IMR-90 (cell line): ENCODE data around the gene DSTYK. TPM values are rescaled to one million over a fixed set of nuclear protein-coding genes. Genes with fewer than 3 reads are reported as not detected.

ENCODE experiments used
- ATAC-seq: fragments of 200-7000 bp; cut with Tn5 transposase; 2 replicates; pipeline ENCODE4 v1.9.1; 2020; ENCODE audit warnings: low read depth, mild to moderate bottlenecking, moderate library complexity
- BruUV-seq: library from RNA; stranded (reverse); fragments of 400-500 nt; replicated peaks from 2 replicates; lab custom pipeline; 2021; lab: Mats Ljungman, UMichigan
- CTCF ChIA-PET: fragments of 300-600 bp; formaldehyde crosslinking; extraction: SDS; loops from one replicate; lab custom pipeline; 2021; ENCODE audit warnings: antibody characterized with exemption; lab: Yijun Ruan, JAX
- POLR2A ChIA-PET: fragments of 300-600 bp; sonication (Branson Sonifier 250); formaldehyde crosslinking; loops from one replicate; lab custom pipeline; 2022; ENCODE audit warnings: antibody characterized with exemption; ENCODE audit not compliant: unreplicated experiment; lab: Charles Lee
- DNase-seq: peaks from one replicate; pipeline ENCODE4 v3.0.0; 2013
- H2AFZ ChIP-seq: replicated peaks from 2 replicates; pipeline ENCODE3; 2013; ENCODE audit warnings: low read length, mild to moderate bottlenecking; ENCODE audit not compliant: poor library complexity
- H2AK5ac ChIP-seq: 2 replicates; pipeline ENCODE4 v1.6.1; 2013; ENCODE audit warnings: low read depth, low read length, inconsistent platforms
- H2AK9ac ChIP-seq: replicated peaks from 2 replicates; pipeline ENCODE3; 2013; ENCODE audit warnings: mild to moderate bottlenecking, low read depth, low read length, moderate library complexity; ENCODE audit not compliant: poor library complexity
- H2BK120ac ChIP-seq: 2 replicates; pipeline ENCODE4 v1.6.1; 2013; ENCODE audit warnings: low read depth, low read length, inconsistent platforms
- H2BK15ac ChIP-seq: 3 replicates; pipeline ENCODE4 v1.6.1; 2013; ENCODE audit warnings: low read depth, low read length, inconsistent platforms
- H2BK20ac ChIP-seq: 2 replicates; pipeline ENCODE4 v1.6.1; 2013; ENCODE audit warnings: low read depth, mild to moderate bottlenecking, inconsistent platforms, low read length, moderate library complexity
- H2BK5ac ChIP-seq: 2 replicates; pipeline ENCODE4 v1.6.1; 2013; ENCODE audit warnings: mild to moderate bottlenecking, low read depth, low read length, inconsistent platforms; ENCODE audit not compliant: poor library complexity, severe bottlenecking
- H3K14ac ChIP-seq: replicated peaks from 2 replicates; pipeline ENCODE4 v1.6.1; 2013; ENCODE audit warnings: low read depth, low read length, inconsistent platforms
- H3K18ac ChIP-seq: 2 replicates; pipeline ENCODE4 v1.6.1; 2013; ENCODE audit warnings: low read depth, low read length, control low read depth
- H3K23ac ChIP-seq: 2 replicates; pipeline ENCODE4 v1.6.1; 2013; ENCODE audit warnings: low read depth, low read length, inconsistent platforms
- H3K27ac ChIP-seq: 2 replicates; pipeline ENCODE4 v1.5.1; 2013; ENCODE audit warnings: mild to moderate bottlenecking, control low read depth, low read length; ENCODE audit not compliant: insufficient read depth
- H3K27me3 ChIP-seq: 2 replicates; pipeline ENCODE4 v1.6.1; 2013; ENCODE audit warnings: low read length; ENCODE audit not compliant: control insufficient read depth, insufficient read depth
- H3K36me3 ChIP-seq: 2 replicates; pipeline ENCODE4 v1.6.1; 2013; ENCODE audit warnings: low read length, mixed read lengths; ENCODE audit not compliant: control insufficient read depth, insufficient read depth
- H3K4ac ChIP-seq: 2 replicates; pipeline ENCODE4 v1.6.1; 2013; ENCODE audit warnings: low read depth, low read length, inconsistent platforms
- H3K4me1 ChIP-seq: 2 replicates; pipeline ENCODE4 v1.6.1; 2013; ENCODE audit warnings: low read length, mixed read lengths; ENCODE audit not compliant: control insufficient read depth, insufficient read depth
- H3K4me2 ChIP-seq: 2 replicates; pipeline ENCODE4 v1.6.1; 2013; ENCODE audit warnings: low read depth, mild to moderate bottlenecking, control low read depth, low read length, moderate library complexity
- H3K4me3 ChIP-seq: 2 replicates; pipeline ENCODE4 v1.5.1; 2013; ENCODE audit warnings: low read depth, mild to moderate bottlenecking, control low read depth, low read length, moderate library complexity; ENCODE audit not compliant: insufficient read depth
- H3K56ac ChIP-seq: 2 replicates; pipeline ENCODE4 v1.6.1; 2013; ENCODE audit warnings: low read length, inconsistent platforms; ENCODE audit not compliant: insufficient read depth; ENCODE audit errors: extremely low read depth
- H3K79me1 ChIP-seq, 2 experiments: 2 replicates each; pipeline ENCODE4 v1.6.1; 2013; ENCODE audit warnings: low read length in 2 of 2, inconsistent platforms in 1 of 2, low read depth in 1 of 2
- H3K9ac ChIP-seq: 2 replicates; pipeline ENCODE4 v1.6.1; 2013; ENCODE audit warnings: low read depth, low read length, control low read depth
- H3K9me1 ChIP-seq: 2 replicates; pipeline ENCODE4 v1.6.1; 2013; ENCODE audit warnings: low read length, inconsistent platforms; ENCODE audit not compliant: insufficient read depth
- H3K9me3 ChIP-seq: 2 replicates; pipeline ENCODE4 v1.6.1; 2013; ENCODE audit warnings: low read length; ENCODE audit not compliant: control insufficient read depth, insufficient read depth
- H4K20me1 ChIP-seq: 2 replicates; pipeline ENCODE4 v1.6.1; 2013; ENCODE audit warnings: low read length, inconsistent platforms; ENCODE audit not compliant: insufficient read depth
- H4K5ac ChIP-seq: 2 replicates; pipeline ENCODE4 v1.6.1; 2013; ENCODE audit warnings: mild to moderate bottlenecking, low read depth, low read length, control low read depth
- H4K8ac ChIP-seq, 2 experiments: 2 replicates each; pipeline ENCODE4 v1.6.1; 2013; ENCODE audit warnings: low read depth in 2 of 2, low read length in 2 of 2, control low read depth in 1 of 2, inconsistent platforms in 1 of 2
- H4K91ac ChIP-seq: 2 replicates; pipeline ENCODE4 v1.6.1; 2013; ENCODE audit warnings: low read depth, low read length, inconsistent platforms; ENCODE audit not compliant: insufficient read depth
- BHLHE40 ChIP-seq: fragments of 150-350 bp; IDR thresholded peaks from 2 replicates; pipeline ENCODE4 v1.6.1; 2016; ENCODE audit warnings: mild to moderate bottlenecking, low read depth, low read length
- CEBPB ChIP-seq: IDR thresholded peaks from 2 replicates; pipeline ENCODE4 v1.6.1; 2012; ENCODE audit warnings: low read depth, low read length, improper control_type of control experiment
- CHD1 ChIP-seq: IDR thresholded peaks from 2 replicates; pipeline ENCODE4 v1.6.1; 2012; ENCODE audit warnings: low read depth, low read length, improper control_type of control experiment
- FOS ChIP-seq: fragments of 150-350 bp; IDR thresholded peaks from 2 replicates; pipeline ENCODE4 v1.6.1; 2016; ENCODE audit warnings: low read depth, low read length
- MAZ ChIP-seq: IDR thresholded peaks from 2 replicates; pipeline ENCODE4 v1.6.1; 2012; ENCODE audit warnings: low read depth, mild to moderate bottlenecking, low read length, improper control_type of control experiment, moderate library complexity, borderline replicate concordance
- MXI1 ChIP-seq: IDR thresholded peaks from 2 replicates; pipeline ENCODE4 v1.6.1; 2012; ENCODE audit warnings: low read depth, mild to moderate bottlenecking, low read length, moderate library complexity, borderline replicate concordance
- NFE2L2 ChIP-seq: fragments of 150-350 bp; IDR thresholded peaks from 2 replicates; pipeline ENCODE4 v1.6.1; 2016; ENCODE audit warnings: low read depth, mild to moderate bottlenecking, low read length
- POLR2A ChIP-seq: IDR thresholded peaks from 2 replicates; pipeline ENCODE4 v1.6.1; 2012; ENCODE audit warnings: mild to moderate bottlenecking, low read depth, low read length
- RAD21 ChIP-seq: IDR thresholded peaks from 2 replicates; pipeline ENCODE4 v1.6.1; 2012; ENCODE audit warnings: low read length, improper control_type of control experiment
- RCOR1 ChIP-seq: IDR thresholded peaks from 2 replicates; pipeline ENCODE4 v1.6.1; 2012; ENCODE audit warnings: mild to moderate bottlenecking, low read length, improper control_type of control experiment; ENCODE audit not compliant: insufficient replicate concordance
- RFX5 ChIP-seq: IDR thresholded peaks from 2 replicates; pipeline ENCODE4 v1.8.0; 2012; ENCODE audit warnings: low read depth, mild to moderate bottlenecking, low read length, moderate library complexity
- SMC3 ChIP-seq: fragments of 150-350 bp; IDR thresholded peaks from 2 replicates; pipeline ENCODE4 v1.6.1; 2016; ENCODE audit warnings: low read depth, mild to moderate bottlenecking, antibody characterized with exemption, low read length, moderate library complexity
- WGBS, 2 experiments: methylation state at CpG; one replicate each; pipeline versions ENCODE4 v1.1.5 to v1.1.7; 2013; ENCODE audit warnings: missing lambda C conversion rate in 2 of 2; ENCODE audit not compliant: insufficient read length in 1 of 2; ENCODE audit errors: extremely low coverage in 2 of 2; 5-methylcytosine and 5-hydroxymethylcytosine counted together
- dilution Hi-C: fragments of 300-500 bp; cut with HindIII; formaldehyde crosslinking; loops from one replicate; pipeline ENCODE4 v1.14.3; 2018; ENCODE audit warnings: low sequenced_read_pairs; ENCODE audit not compliant: unreplicated experiment
- in situ Hi-C: fragments of 300-500 bp; cut with MboI; formaldehyde crosslinking; loops from 3 replicates; pipeline ENCODE4 v1.14.3; 2019; ENCODE audit warnings: low sequenced_read_pairs, inconsistent platforms, mixed read lengths
- intact Hi-C: fragments of 100-400 bp; cut with micrococcal nuclease; formaldehyde crosslinking; loops from 2 replicates; pipeline ENCODE4 v1.10.0; 2022
- polyA plus RNA-seq, 3 experiments: library from polyadenylated mRNA; depleted of rRNA; stranded (reverse); fragments of >200 nt; gene quantifications; 2 replicates each; pipeline ENCODE4 v1.2.3, GENCODE V29; 2012; ENCODE audit warnings: low replicate concordance in 1 of 3
- total RNA-seq: library from RNA; depleted of rRNA; stranded (reverse); fragments of >200 nt; gene quantifications from 2 replicates; pipeline ENCODE4 v1.2.3, GENCODE V29; 2012
- TF ChIP-seq, protein P1 (sequence below): conservative IDR thresholded peaks from 2 replicates; pipeline ENCODE4 v1.5.1; 2012; ENCODE audit warnings: mild to moderate bottlenecking, low read depth, low read length, improper control_type of control experiment
- TF ChIP-seq, protein P2 (sequence below): fragments of 150-350 bp; IDR thresholded peaks from 2 replicates; pipeline ENCODE4 v1.6.1; 2017; ENCODE audit warnings: mild to moderate bottlenecking, antibody characterized with exemption, low read length, low read depth
- TF ChIP-seq, protein P3 (sequence below): fragments of 150-350 bp; IDR thresholded peaks from 2 replicates; pipeline ENCODE4 v1.6.1; 2016; ENCODE audit warnings: low read depth, mild to moderate bottlenecking, low read length, moderate library complexity, borderline replicate concordance

The DSTYK gene
- total and polyA plus RNA-seq, 2 of the 4 experiments (the other 2 are of a cell fraction) = 8.0 to 18.3 TPM

GRCh38 chr1:205137901-205138300 lies 73.6 kb downstream of the DSTYK start:
- H4K8ac ChIP-seq = no peak overlapping the region
- H4K91ac ChIP-seq = no peak overlapping the region
- CTCF ChIA-PET = no interaction called here
- H3K27ac ChIP-seq = no peak overlapping the region
- no peak overlapping the region for H2BK20ac ChIP-seq
- POLR2A ChIA-PET = no interaction called here
- H2AK9ac ChIP-seq = no peak overlapping the region
- no peak for DNase-seq
- BruUV-seq = no TSS peak
- H2BK15ac ChIP-seq = no peak overlapping the region
- dilution Hi-C loops (no loop called here), in situ Hi-C loops (no loop called here), intact Hi-C loops (no loop called here)
- no peak overlapping the region for H2AK5ac ChIP-seq
- H3K9me1 ChIP-seq = peaks cover 2% of the 10 kb centered on the region; the same call in 1 of the 2 replicates
- no peak overlapping the region for H3K56ac ChIP-seq
- H3K4me2 ChIP-seq = no peak overlapping the region
- no peaks in the 10 kb centered on the region for H3K36me3 ChIP-seq
- no peak overlapping the region for H3K4ac ChIP-seq
- H3K27me3 ChIP-seq = no peaks in the 10 kb centered on the region
- no peak for TF ChIP-seq RAD21
- TF ChIP-seq CEBPB = no peak
- TF ChIP-seq FOS = no peak
- no peak for TF ChIP-seq SMC3
- TF ChIP-seq BHLHE40 = no peak
- TF ChIP-seq, protein P1, sequence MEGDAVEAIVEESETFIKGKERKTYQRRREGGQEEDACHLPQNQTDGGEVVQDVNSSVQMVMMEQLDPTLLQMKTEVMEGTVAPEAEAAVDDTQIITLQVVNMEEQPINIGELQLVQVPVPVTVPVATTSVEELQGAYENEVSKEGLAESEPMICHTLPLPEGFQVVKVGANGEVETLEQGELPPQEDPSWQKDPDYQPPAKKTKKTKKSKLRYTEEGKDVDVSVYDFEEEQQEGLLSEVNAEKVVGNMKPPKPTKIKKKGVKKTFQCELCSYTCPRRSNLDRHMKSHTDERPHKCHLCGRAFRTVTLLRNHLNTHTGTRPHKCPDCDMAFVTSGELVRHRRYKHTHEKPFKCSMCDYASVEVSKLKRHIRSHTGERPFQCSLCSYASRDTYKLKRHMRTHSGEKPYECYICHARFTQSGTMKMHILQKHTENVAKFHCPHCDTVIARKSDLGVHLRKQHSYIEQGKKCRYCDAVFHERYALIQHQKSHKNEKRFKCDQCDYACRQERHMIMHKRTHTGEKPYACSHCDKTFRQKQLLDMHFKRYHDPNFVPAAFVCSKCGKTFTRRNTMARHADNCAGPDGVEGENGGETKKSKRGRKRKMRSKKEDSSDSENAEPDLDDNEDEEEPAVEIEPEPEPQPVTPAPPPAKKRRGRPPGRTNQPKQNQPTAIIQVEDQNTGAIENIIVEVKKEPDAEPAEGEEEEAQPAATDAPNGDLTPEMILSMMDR = no peak
- TF ChIP-seq, protein P2, sequence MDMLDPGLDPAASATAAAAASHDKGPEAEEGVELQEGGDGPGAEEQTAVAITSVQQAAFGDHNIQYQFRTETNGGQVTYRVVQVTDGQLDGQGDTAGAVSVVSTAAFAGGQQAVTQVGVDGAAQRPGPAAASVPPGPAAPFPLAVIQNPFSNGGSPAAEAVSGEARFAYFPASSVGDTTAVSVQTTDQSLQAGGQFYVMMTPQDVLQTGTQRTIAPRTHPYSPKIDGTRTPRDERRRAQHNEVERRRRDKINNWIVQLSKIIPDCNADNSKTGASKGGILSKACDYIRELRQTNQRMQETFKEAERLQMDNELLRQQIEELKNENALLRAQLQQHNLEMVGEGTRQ = no peak
- TF ChIP-seq, protein P3, sequence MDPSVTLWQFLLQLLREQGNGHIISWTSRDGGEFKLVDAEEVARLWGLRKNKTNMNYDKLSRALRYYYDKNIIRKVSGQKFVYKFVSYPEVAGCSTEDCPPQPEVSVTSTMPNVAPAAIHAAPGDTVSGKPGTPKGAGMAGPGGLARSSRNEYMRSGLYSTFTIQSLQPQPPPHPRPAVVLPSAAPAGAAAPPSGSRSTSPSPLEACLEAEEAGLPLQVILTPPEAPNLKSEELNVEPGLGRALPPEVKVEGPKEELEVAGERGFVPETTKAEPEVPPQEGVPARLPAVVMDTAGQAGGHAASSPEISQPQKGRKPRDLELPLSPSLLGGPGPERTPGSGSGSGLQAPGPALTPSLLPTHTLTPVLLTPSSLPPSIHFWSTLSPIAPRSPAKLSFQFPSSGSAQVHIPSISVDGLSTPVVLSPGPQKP = no peak
- no peak for TF ChIP-seq RFX5
- no peak for TF ChIP-seq POLR2A
- no peak for TF ChIP-seq MAZ
- TF ChIP-seq MXI1 = no peak
- TF ChIP-seq RCOR1 = no peak
- TF ChIP-seq NFE2L2 = no peak
- TF ChIP-seq CHD1 = no peak
- no peak overlapping the region for H2BK5ac ChIP-seq
- H3K4me3 ChIP-seq = no peak overlapping the region
- no CpG with 5 or more reads among the region's 3 CpGs for WGBS, 2 experiments
- H3K79me1 ChIP-seq = no peaks in the 10 kb centered on the region
- no peak overlapping the region for H3K23ac ChIP-seq
- H2BK120ac ChIP-seq = no peak overlapping the region
- ATAC-seq = no peak
- no peaks in the 10 kb centered on the region for H3K9me3 ChIP-seq
- peaks cover 4% of the 10 kb centered on the region; the same call in 1 of the 2 replicates for H3K4me1 ChIP-seq
- H2AFZ ChIP-seq = no peak overlapping the region
- H3K9ac ChIP-seq = no peak overlapping the region
- H3K18ac ChIP-seq = no peak overlapping the region
- no peak overlapping the region for H3K14ac ChIP-seq
- no peak overlapping the region for H4K5ac ChIP-seq
- H4K20me1 ChIP-seq = no peaks in the 10 kb centered on the region
